ENCODE measurements around the gene NCOA3. TPM values are rescaled to one million over a fixed set of nuclear protein-coding genes. Genes with fewer than 3 reads are reported as not detected.

NCOA3 gene
- total and polyA plus RNA-seq, 2 of the 8 experiments (the other 6 are each of a cell fraction or from before 2014, with no cell fraction given) = 7.9 to 24.7 TPM

DNA sequence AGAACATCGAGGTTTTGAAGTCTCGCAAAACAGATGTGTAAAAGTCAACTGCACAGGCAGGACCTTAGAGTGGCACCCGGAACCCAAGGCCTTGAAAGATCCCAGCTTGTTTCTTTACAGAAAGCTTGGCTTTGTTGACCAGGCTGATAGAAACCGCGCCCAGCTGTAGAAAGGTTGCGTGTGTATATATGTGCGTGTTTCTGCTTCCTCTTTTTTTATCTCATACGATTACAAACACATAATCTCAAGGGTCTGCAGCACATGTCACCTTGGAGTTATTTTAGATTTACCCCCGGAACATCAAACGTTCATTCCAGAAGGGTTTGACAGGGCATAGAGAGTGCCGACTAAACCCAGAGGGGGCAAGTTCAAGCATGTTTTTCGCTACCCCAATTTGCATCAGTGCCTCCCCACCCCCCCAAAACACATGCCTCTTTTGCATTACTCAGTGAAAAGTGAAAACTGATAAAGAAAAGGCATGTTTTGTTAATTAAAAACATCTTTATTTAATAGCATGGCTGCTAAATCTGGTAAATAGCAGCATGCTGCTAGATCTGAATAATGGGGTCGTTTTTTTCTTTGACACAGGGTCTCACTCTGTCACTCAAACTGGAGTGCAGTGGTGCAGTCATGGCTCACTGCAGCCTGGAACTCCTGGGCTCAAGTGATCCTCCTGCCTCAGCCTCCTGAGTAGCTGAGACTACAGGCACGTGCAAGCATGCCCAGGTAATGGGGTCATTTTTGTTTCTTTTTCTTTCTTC is 33.2 kb upstream of the NCOA3 start (continued):
- TF ChIP-seq, protein P1, sequence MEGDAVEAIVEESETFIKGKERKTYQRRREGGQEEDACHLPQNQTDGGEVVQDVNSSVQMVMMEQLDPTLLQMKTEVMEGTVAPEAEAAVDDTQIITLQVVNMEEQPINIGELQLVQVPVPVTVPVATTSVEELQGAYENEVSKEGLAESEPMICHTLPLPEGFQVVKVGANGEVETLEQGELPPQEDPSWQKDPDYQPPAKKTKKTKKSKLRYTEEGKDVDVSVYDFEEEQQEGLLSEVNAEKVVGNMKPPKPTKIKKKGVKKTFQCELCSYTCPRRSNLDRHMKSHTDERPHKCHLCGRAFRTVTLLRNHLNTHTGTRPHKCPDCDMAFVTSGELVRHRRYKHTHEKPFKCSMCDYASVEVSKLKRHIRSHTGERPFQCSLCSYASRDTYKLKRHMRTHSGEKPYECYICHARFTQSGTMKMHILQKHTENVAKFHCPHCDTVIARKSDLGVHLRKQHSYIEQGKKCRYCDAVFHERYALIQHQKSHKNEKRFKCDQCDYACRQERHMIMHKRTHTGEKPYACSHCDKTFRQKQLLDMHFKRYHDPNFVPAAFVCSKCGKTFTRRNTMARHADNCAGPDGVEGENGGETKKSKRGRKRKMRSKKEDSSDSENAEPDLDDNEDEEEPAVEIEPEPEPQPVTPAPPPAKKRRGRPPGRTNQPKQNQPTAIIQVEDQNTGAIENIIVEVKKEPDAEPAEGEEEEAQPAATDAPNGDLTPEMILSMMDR (IDR thresholded peaks at IDR 0.05; ENCODE audit: control extremely low read depth in 1 of 3, insufficient read depth in 1 of 3, low read depth in 1 of 3, low read length in 3 of 3) = no peak
- no peak for TF ChIP-seq SIX5 (IDR thresholded peaks at IDR 0.05; ENCODE audit: low read depth, low read length)
- TF ChIP-seq, protein P2, sequence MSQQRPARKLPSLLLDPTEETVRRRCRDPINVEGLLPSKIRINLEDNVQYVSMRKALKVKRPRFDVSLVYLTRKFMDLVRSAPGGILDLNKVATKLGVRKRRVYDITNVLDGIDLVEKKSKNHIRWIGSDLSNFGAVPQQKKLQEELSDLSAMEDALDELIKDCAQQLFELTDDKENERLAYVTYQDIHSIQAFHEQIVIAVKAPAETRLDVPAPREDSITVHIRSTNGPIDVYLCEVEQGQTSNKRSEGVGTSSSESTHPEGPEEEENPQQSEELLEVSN (IDR thresholded peaks at IDR 0.05) = no peak
- no peak for TF ChIP-seq KDM4A (IDR thresholded peaks at IDR 0.05; ENCODE audit: low read depth, low read length, severe bottlenecking)
- no peak for TF ChIP-seq CHD1 (IDR thresholded peaks at IDR 0.05; ENCODE audit: low read depth, low read length)
- TF ChIP-seq EGR1 (IDR thresholded peaks at IDR 0.05; ENCODE audit: borderline replicate concordance, low read depth, low read length) = no peak
- no peak for TF ChIP-seq SP1 (IDR thresholded peaks at IDR 0.05; ENCODE audit: low read depth, low read length)
- no peak for TF ChIP-seq NRF1 (IDR thresholded peaks at IDR 0.05; ENCODE audit: low read depth, low read length)
- TF ChIP-seq BRCA1 (IDR thresholded peaks at IDR 0.05; ENCODE audit: low read depth, low read length) = no peak
- no peak for TF ChIP-seq MAFK (IDR thresholded peaks at IDR 0.05; ENCODE audit: low read depth, low read length)
- TF ChIP-seq RXRA (IDR thresholded peaks at IDR 0.05; ENCODE audit: insufficient read depth, low read depth, low read length) = no peak
